Peyer's patch (tissue), 4 donors: ENCODE results near the gene KMT2B.

Experiments
- POLR2A ChIP-seq, 2 donors: fragments of 450-650 bp; IDR thresholded peaks; one replicate each; pipeline ENCODE4 v1.5.1; 2017; ENCODE audit warnings: antibody characterized with exemption in 2 of 2, mild to moderate bottlenecking in 2 of 2, moderate library complexity in 2 of 2
- TF ChIP-seq, protein P1 (sequence below), 6 experiments: fragments of 450-650 bp in 4 of 6; fragments of 200-600 bp in 2 of 6; sonication (generic) in 1 of 6; IDR thresholded peaks; one replicate each; pipeline ENCODE4 v1.5.1; 2017 to 2019; ENCODE audit warnings: antibody characterized with exemption in 6 of 6, mild to moderate bottlenecking in 3 of 6, moderate library complexity in 1 of 6

DNA sequence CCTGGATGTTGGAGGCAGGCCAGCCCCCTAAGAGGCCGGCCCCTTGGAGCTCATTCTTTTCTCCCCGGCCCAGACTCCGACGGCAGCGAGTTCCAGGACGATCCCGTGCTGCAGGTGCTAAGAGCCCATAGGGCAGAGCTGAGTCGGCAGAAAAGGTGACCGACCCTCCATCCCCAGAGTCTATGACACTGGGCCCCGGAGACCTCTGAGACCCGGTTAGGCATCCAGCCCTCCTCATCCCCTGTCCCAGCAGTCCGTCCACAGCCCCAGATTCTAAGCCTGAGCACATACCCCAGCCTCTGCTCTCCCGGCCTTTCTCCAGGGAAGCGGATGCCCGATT is 50.2 kb downstream of the KMT2B start:
- TF ChIP-seq, protein P1, sequence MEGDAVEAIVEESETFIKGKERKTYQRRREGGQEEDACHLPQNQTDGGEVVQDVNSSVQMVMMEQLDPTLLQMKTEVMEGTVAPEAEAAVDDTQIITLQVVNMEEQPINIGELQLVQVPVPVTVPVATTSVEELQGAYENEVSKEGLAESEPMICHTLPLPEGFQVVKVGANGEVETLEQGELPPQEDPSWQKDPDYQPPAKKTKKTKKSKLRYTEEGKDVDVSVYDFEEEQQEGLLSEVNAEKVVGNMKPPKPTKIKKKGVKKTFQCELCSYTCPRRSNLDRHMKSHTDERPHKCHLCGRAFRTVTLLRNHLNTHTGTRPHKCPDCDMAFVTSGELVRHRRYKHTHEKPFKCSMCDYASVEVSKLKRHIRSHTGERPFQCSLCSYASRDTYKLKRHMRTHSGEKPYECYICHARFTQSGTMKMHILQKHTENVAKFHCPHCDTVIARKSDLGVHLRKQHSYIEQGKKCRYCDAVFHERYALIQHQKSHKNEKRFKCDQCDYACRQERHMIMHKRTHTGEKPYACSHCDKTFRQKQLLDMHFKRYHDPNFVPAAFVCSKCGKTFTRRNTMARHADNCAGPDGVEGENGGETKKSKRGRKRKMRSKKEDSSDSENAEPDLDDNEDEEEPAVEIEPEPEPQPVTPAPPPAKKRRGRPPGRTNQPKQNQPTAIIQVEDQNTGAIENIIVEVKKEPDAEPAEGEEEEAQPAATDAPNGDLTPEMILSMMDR (IDR thresholded peaks at IDR 0.05) = no peak
- no peak for TF ChIP-seq POLR2A (IDR thresholded peaks at IDR 0.05)
